NCI-H128 (cell line): ENCODE data around the gene KRT8.
A peak's percentile ranks its signal among the peaks of the same experiment; 100 is the strongest.

Experiments
- DNase-seq: peaks from one replicate; lab custom pipeline; 2025; ENCODE audit not compliant: unreplicated experiment; lab: John Stamatoyannopoulos, UW

Gene KRT8

GRCh38 chr12:52925717-52926595 lies 21.1 kb upstream of the KRT8 start:
- DNase-seq, result peak; percentile 48

- no peak for DNase-seq
Measured at GRCh38 chr12:52924764-52925716, 20.2 kb upstream of the KRT8 start.

- DNase-seq, result no peak
Measured at GRCh38 chr12:52921488-52922165, 16.8 kb upstream of the KRT8 start.

- DNase-seq, result no peak
Measured at GRCh38 chr12:52920937-52921336, 16.1 kb upstream of the KRT8 start.

- no peak for DNase-seq
Measured at GRCh38 chr12:52918784-52919183, 13.9 kb upstream of the KRT8 start.

GRCh38 chr12:52918351-52918750 lies 13.5 kb upstream of the KRT8 start:
- DNase-seq, result no peak

GRCh38 chr12:52917800-52918199 lies 12.9 kb upstream of the KRT8 start:
- DNase-seq, result no peak

- no peak for DNase-seq
Measured at GRCh38 chr12:52916216-52916615, 11.3 kb upstream of the KRT8 start.

- no peak for DNase-seq
Measured at GRCh38 chr12:52915637-52916036, 10.8 kb upstream of the KRT8 start.

- no peak for DNase-seq
Measured at GRCh38 chr12:52914576-52915121, 9.8 kb upstream of the KRT8 start.

GRCh38 chr12:52913431-52913821 lies 8.6 kb upstream of the KRT8 start:
- DNase-seq, result no peak

GRCh38 chr12:52912711-52913430 lies 8.0 kb upstream of the KRT8 start:
- no peak for DNase-seq

GRCh38 chr12:52910248-52910883 lies 5.5 kb upstream of the KRT8 start:
- no peak for DNase-seq

GRCh38 chr12:52909796-52910195 lies 4.9 kb upstream of the KRT8 start:
- no peak for DNase-seq

GRCh38 chr12:52909331-52909730 lies 4.5 kb upstream of the KRT8 start:
- no peak for DNase-seq

GRCh38 chr12:52907092-52907810 lies 2.4 kb upstream of the KRT8 start:
- DNase-seq, result peak; percentile 24

GRCh38 chr12:52906191-52906601 lies 1.3 kb upstream of the KRT8 start:
- no peak for DNase-seq

- DNase-seq, result peak; percentile 25
Measured at GRCh38 chr12:52903855-52904508, 894 bp downstream of the KRT8 start.
